GM12801 (cell line): ENCODE data around the gene PLB1.

ENCODE experiments used
- TF ChIP-seq, protein P1 (sequence below): IDR thresholded peaks from one replicate; pipeline ENCODE4 v1.5.1; 2011; ENCODE audit warnings: control low read depth; ENCODE audit not compliant: insufficient read length; ENCODE audit errors: extremely low read depth

PLB1 gene

DNA sequence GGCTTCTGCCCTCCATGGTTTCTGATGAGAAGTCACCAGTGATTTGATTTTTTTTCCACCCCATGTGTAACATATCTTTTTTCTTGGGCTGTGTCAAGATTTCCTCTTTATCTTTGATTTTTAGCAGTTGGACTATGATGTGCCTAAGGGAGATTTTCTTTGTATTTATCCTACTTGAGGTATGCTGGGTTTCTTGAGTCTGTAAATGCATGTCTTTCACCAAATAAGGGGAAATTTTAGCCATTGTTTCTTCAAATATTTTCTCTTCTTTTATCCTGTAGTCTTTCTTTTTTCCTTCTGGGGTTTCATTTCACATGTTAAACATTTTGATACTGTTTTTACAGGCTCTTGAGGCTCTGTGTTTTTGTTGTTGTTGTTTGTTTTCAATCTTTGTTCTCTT lies 33.7 kb upstream of the PLB1 start:
- TF ChIP-seq, protein P1, sequence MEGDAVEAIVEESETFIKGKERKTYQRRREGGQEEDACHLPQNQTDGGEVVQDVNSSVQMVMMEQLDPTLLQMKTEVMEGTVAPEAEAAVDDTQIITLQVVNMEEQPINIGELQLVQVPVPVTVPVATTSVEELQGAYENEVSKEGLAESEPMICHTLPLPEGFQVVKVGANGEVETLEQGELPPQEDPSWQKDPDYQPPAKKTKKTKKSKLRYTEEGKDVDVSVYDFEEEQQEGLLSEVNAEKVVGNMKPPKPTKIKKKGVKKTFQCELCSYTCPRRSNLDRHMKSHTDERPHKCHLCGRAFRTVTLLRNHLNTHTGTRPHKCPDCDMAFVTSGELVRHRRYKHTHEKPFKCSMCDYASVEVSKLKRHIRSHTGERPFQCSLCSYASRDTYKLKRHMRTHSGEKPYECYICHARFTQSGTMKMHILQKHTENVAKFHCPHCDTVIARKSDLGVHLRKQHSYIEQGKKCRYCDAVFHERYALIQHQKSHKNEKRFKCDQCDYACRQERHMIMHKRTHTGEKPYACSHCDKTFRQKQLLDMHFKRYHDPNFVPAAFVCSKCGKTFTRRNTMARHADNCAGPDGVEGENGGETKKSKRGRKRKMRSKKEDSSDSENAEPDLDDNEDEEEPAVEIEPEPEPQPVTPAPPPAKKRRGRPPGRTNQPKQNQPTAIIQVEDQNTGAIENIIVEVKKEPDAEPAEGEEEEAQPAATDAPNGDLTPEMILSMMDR: no peak

DNA sequence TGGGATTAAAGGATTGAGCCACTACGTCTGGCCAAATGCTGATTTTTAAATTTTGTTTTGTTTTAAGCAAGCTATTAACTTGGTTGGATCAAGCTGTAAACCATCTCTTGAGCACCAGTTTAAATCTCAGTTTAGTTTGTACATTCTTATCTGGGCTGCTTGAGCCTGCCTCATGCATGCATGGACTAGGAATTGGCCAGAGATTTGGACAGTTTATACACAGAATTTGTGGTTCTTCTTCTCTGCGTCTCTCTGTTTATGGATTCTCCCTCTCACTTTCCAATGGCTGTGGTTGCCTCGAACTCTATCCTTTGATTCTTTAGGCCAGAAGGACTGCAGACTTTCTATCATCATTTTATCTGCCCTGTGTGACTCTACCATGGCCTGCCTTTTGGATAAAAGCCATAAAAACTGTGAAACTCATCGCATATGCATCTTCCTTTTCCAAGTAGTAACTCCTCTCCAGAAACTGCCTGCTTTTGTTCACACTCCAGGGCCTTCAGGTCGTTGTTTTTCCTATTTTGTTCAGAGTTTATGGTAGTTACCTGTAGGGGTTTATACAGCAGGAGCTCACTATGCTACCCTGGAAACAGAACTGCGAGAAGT lies 32.5 kb upstream of the PLB1 start:
- TF ChIP-seq, protein P1: no peak

DNA sequence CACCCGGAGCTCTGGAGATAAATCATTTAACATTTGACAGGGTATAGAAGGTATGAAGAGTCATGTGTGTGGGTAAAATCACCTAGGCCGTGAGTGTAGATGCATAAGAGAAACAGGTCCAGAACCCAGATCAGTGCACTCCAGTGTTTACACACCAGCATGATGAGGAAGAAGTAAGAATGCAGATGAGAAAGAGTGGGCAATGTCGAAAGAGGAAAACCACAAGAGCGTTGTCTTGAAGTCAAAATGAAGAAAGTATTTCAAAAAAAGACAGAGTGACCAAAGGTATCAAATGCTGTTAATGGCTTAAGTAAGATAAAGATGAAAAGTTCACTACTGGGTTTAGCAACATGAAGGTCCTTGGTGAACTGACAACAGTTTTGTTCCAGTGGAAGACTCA lies 32.0 kb upstream of the PLB1 start:
- TF ChIP-seq, protein P1: no peak

DNA sequence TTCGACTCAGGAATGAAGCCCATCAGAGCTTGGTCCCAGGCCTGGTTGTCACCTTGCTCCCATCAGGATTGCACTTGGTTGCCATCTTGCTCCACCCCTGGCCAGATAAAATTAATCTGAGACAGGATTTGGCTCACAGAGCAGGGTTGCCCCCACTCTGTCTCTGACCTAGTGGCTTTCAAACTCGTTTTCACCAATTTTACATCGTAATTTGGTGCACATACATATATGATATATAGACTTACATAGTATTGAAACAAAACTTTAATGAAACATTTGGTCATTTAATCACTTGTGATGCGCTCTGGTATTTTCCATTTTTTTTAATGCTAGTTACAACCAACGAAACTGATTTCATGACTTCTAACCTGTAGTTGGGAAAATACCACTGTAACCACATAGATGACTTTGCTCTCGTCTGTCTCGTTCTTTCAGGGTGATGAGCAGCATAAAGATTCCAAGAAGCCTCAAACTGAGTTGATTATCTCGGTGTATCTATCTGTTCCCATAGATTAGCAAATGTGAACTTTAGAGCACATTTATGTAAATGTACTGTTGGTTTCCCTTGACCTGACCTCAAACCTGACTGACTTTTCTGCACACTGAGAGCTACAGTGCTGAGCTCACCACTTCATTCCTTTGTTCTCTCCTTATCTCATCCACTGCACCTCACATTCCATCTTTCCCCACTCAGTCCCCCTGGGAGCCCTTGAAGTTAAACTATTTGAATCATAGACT lies 30.5 kb upstream of the PLB1 start:
- TF ChIP-seq, protein P1: no peak

DNA sequence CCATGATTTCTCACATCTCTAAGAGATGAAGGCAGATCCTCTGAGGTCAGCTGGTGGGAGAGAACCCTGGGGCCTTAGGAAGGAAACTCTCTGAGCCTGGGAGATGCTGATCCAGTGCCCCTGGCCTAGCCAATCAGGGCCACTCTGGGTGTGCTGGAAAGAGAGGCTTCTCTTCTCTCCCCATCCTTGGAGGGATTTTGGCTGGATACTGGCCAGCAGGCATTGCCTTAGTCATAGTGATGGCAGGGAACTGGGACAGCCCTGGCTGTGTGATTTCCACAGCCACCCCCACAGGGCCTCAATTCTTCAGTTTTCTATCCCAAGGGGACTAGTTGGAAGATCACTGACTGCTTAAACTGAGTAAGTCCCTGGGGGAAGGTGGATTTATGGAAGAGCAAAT lies 26.6 kb upstream of the PLB1 start:
- TF ChIP-seq, protein P1: no peak

DNA sequence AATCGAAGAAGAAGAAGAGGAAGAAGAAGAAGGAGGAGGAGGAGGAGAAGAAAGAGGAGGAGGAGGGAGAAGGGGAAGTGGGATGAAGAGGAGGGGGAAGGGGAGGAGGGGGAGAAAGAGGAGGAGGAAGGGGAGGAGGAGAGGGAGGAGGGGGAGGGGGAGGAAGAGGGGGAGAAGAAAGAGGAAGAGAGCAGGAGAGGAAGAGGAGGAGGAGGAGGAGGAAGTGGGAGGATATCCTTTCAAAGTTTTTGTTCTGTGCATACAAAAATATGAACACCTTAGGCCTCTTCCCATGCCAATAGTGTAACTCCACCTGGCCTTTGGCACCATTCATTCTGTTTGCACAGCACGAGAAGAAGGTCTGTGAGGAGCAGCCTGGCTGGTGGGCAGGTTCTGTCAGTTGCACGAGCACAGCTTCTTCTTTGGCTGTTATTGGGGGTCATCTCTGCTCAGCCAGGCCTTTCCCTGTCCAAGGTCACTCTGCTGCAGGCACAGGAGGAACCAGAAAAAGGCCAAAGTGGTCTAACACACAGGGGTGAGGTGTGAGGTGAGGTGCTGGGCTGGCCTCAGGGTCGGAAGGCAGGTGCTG lies 25.8 kb upstream of the PLB1 start:
- TF ChIP-seq, protein P1: no peak

DNA sequence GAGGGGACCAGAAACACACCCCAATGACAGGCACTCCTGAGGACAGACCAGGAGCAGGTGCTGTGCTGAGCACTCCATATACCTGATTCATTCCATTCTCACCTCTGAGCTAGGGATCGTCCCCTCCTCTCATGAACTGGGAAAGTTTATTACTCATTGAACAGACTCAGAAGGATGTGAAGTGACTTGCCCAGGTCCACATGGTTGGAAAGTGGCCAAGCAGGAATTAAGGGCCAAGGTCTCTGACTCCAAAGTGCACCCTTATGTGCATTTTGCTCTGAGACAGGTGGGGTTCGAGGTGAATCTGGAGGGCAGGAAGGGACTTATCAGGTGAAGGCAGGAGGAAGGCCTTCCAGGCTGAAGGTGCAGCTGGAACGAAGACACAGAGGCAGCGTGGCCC lies 25.1 kb upstream of the PLB1 start:
- TF ChIP-seq, protein P1: no peak
